Measurements from ENCODE around the gene STXBP4.

STXBP4 gene

GRCh38 chr17:55177159-55177854 is 208.7 kb downstream of the STXBP4 start:
- no peak for DNase-seq

GRCh38 chr17:55177855-55178217 is 209.3 kb downstream of the STXBP4 start:
- DNase-seq, result no peak

DNA sequence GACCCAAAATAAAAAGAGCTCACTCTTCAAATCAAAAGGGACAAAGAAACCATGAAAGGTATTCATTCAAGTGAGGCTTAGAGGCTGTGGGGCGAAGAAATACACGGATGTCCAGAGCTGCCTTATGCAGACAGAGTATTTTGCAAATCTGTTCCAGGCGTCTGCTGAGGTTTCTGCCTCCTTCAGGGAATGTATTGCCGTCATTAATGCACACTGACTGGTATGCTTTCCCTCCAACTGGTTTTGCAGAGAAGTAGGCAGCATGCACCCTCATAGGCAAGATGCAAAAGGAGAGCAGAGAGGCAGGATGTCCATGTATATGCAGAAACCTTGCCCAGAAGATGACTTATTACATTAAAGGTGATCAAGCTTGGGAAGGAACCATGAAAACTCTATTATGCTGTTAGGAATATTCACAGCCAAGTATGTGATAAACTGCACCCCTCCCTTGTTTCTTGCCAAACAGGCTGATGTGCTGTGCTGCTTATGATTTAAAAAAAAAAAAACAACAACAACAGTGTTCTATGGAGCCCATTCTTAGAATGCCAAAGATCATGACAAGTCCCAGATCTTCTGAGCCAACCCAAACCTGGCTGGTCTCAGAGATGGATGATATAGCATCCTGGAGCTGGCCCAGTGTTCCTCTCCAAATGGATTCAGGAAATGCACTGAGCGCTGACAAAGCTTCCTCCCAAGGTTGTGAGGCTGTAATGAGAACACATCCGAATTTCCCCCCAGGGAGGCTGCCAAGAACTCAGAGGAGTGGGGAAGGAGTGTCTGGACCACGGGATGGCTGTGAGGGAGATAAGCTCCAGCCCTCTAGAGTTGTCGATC is 218.6 kb downstream of the STXBP4 start:
- no peak for DNase-seq

DNA sequence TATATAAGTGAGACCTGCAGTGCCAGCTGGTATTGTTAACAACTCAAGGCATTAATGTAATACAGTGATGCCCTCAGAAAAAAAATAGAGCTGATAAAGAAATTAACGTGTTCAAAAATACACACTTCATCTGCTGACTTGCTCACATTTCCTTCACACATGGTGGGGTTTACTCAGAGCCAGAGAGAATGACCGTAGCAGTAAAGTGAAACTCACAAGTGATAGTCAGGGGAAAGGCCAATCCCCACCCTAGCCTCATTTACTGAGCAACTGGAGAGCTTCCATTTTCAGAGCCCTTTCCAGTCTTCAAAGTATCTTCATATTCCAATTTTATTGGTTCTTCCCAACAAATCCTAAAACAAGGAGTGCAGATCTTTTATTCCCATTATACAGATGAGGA is 222.2 kb downstream of the STXBP4 start:
- DNase-seq, result no peak

GRCh38 chr17:55198690-55199370 is 230.3 kb downstream of the STXBP4 start:
- no peak for DNase-seq

GRCh38 chr17:55200904-55201303 is 232.3 kb downstream of the STXBP4 start:
- DNase-seq, result no peak

DNA sequence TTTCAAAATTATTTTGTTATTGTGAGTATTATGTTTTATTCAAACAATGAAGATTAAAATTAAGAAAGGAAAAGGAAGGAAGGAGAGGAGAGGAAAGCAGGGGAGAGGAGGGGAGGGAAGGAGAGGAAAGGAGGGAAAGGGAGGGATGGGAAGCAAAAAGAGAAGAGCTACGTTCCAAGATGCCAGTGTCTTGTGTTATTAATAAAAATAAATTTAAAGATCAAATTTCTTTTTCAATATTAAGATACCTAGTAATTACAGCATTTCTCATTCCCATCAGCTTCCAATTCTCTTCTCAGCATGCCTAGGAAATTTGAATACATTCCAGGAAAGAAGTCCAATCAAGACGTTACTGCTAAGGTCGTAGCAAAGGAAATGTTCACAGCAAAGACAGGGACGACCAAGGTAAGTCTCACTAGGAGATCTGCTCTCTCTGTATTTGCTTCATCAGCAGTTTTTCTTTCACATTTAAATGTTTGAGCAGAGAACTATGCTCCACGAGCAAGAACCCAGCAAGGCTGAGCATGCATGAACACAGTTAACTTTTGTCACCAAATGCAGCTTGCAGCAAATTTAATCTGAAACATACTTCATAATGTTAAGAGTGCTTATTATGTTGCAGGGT is 232.9 kb downstream of the STXBP4 start:
- no peak for DNase-seq

GRCh38 chr17:55202896-55203295 is 234.3 kb downstream of the STXBP4 start:
- no peak for DNase-seq

DNA sequence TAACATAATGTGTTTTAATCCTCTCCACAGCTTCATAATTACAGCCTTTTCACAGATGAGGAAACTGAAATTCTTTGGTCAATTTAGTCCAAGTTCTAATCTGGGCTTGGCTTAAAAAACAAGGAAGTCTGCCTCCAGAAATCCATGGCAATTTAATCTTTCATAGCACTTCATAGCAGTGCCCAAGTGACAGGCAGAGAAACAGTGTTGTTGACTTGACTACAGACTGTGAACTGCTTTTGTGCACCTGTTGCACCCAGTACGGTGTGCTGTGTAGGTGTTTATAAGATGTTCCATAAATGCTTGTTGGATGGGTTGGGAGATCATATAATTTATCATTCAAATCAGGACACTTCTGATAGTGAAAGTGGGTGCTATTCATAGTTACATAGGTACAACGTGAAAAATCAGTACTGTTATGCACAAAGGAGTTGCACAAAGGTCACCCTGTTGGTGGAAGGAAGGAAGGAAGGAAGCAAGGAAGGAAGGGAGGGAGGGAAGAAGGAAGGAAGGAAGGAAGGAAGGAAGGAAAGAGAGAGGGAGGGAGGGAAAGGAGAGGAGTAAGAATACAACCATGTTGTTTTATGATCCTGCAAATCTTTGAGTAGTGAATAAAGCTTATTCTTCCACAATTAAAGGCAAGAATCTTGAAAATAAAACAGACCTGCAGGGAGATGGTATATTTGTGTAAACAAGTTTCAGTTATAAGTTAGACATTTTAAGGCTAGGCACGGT is 239.7 kb downstream of the STXBP4 start:
- no peak for DNase-seq

GRCh38 chr17:55210292-55210691 is 241.7 kb downstream of the STXBP4 start:
- no peak for DNase-seq

DNA sequence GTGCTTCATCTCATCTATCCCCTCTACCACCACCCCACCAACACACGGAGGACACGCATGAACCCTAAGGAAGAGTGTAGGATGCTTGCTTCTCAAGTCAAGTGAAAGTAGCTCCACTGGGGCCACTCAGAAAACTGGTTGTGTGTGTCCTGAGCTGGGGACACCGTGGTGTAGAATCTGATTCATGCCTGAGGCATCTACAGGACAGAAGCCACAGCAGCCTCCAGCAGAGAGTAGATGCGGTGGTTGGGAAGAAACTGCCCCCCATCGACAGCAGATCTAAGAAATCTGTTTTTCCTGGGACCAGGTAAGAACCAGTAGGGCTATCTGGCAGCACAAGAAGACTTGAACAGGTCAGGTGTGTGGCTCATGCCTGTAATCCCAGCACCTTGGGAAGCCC is 244.3 kb downstream of the STXBP4 start:
- DNase-seq, result no peak

GRCh38 chr17:55215711-55216110 is 247.1 kb downstream of the STXBP4 start:
- no peak for DNase-seq

DNA sequence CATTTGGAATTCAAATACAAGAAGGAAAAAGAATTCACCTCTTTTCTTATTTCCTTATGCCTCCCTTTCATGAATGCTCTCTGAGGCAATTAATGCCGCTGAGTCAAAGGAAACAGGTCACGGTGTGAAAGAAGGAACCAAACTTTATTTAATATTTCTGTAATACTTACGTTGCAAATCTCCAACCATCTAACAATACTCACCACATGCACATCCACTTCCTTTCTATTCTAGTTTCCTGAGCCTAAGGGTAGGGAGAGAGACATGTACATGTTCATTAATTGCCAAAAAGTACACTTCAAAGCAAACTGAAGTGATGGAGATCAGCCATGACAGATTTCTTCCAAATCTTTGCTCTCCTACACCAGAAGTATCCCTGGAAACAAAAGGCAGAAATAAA is 248.3 kb downstream of the STXBP4 start:
- DNase-seq, result peak in 1 of 2 experiments; percentile 17

- DNase-seq, result no peak
These were observed 250.9 kb downstream of the STXBP4 start for GRCh38 chr17:55219459-55219858.

DNA sequence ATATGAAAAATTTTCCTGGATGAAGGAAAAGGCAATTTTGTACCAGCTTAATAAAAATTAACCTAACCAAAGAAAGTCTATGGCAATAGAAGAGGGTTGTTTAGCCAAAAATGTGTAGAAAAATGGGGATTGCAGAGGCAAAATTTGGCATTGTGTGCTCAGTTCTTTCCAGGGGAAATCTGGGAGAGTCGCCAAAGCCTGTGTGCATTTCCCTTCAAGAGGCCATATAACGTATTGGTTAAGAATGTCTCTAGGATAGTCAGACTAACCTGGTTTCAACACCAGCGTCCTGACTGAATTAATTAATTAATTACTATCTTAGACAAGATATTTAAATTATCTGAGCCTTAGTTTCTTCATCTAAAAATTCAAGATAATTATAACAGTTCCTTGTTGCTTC is 251.4 kb downstream of the STXBP4 start:
- DNase-seq, result no peak

Data from Kasumi-1 (cell line).